ENCODE measurements around the gene LARGE1.

DNA sequence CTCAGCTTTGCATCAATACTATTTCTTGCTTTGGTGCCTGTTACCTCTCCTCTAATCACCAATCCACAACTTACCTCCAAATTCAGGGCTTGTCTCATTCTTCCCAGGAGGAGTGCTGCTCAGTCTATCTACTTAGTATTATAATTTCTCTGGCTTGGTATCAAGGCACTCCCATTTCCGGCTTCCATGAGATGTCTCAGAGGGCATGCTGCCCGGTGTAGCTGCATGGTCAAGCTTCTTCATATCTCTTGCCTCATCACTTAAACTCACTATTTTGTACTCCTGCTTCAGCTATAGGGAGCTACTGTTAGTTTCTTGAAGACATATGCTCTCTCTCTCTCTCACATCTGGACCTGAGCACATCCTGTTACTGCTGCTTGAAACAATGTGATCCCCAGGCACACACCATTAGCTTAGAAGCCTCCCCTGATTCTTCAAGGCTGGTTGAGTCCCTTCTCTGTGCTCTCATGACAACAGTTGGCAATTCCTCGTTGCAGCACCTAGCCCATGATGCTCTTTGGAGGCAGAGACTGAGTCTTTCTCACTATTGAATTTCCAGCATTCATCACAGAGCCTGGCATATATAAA lies 679.3 kb downstream of the LARGE1 start:
- TF ChIP-seq CTCF (IDR thresholded peaks at IDR 0.05; ENCODE audit: insufficient read depth, low read length, poor library complexity, severe bottlenecking) (no peak), EZH2phosphoT487 (conservative IDR thresholded peaks at IDR 0.05; ENCODE audit: low read length) (no peak)

Measured in SU-DHL-6 (cell line).